Measurements from ENCODE around the gene REXO5.

REXO5 gene

DNA sequence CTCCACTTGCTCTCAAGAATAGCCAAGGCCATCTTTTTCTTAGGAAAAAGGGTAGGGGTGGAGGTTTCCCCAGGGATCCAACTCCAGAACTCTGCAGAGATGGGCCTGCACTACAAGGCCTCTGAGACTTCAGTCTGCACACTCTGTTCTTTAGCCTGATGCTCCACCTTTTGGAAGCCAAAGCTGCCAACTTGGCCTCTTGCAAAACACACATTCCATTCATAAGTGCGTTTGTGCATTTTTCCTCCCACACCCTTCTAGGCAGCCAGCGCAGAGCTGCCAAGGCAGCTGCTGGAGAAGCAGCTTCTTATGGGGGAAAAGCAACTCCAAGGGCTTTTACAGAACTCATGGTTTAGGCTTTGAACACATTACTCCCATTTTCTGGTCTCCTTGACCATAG is 45.3 kb downstream of the REXO5 start:
- no peak overlapping the region for H3K4me2 ChIP-seq (ENCODE audit: low read length)
- no peaks in the 10 kb centered on the region for H3K9me3 ChIP-seq (ENCODE audit: low read length)
- H3K36me3 ChIP-seq (ENCODE audit: insufficient read depth, low read length): peaks cover 2% of the 10 kb centered on the region; the same call in 1 of the 2 replicates
- H3F3A ChIP-seq (ENCODE audit: insufficient read depth, low read length): no peaks in the 10 kb centered on the region
- no peak for TF ChIP-seq EZH2 (IDR thresholded peaks at IDR 0.05; ENCODE audit: borderline replicate concordance, low read length)
- H3K4me3 ChIP-seq (ENCODE audit: low read depth, low read length, poor library complexity, severe bottlenecking): no peak overlapping the region
- no peak overlapping the region for H3K27ac ChIP-seq (ENCODE audit: low read depth, low read length, poor library complexity, severe bottlenecking)
- no peaks in the 10 kb centered on the region for H3K9me2 ChIP-seq (ENCODE audit: low read depth, low read length)
- no peak overlapping the region for H3K9ac ChIP-seq (ENCODE audit: low read length)
- no peaks in the 10 kb centered on the region for H3K79me2 ChIP-seq (ENCODE audit: insufficient read depth, low read length)
- no peaks in the 10 kb centered on the region for H3K27me3 ChIP-seq (ENCODE audit: insufficient read depth, low read length)
- no peaks in the 10 kb centered on the region for H4K20me1 ChIP-seq (ENCODE audit: insufficient read depth, low read length)
- no peak overlapping the region for H2AFZ ChIP-seq (ENCODE audit: low read length)
- H3K4me1 ChIP-seq (ENCODE audit: insufficient read depth, low read length, severe bottlenecking): no peaks in the 10 kb centered on the region

DNA sequence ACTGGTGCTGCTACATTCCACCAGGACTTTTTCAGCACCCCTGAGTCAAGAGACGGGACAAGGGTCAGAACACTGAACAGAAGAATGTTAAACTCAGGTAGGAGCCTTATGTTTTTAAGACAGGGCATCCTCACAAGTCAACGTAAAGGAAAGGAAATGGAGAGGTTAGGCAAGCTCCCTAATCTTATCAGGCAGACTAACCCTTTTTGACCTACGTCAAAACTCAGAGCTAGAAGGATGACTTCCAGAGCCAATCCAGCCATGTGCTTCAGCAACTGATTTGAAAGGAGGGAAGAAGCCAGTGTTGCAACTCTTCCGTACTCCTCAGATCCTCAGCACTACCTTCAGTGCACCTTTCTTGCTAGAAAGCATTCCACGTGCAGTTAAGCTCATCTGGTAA is 46.8 kb downstream of the REXO5 start:
- Histone ChIP-seq H3K27ac (ENCODE audit: low read depth, low read length, poor library complexity, severe bottlenecking) (no peak overlapping the region), H3K9me3 (ENCODE audit: low read length) (no peaks in the 10 kb centered on the region), H3K36me3 (ENCODE audit: insufficient read depth, low read length) (0 out of 2 replicates have a peak, but pooled peaks cover 4% of the 10 kb centered on the region), H3K79me2 (ENCODE audit: insufficient read depth, low read length) (no peaks in the 10 kb centered on the region), H3F3A (ENCODE audit: insufficient read depth, low read length) (no peaks in the 10 kb centered on the region), H3K9ac (ENCODE audit: low read length) (no peak overlapping the region), H3K4me2 (ENCODE audit: low read length) (no peak overlapping the region), H3K9me2 (ENCODE audit: low read depth, low read length) (no peaks in the 10 kb centered on the region), H3K4me3 (ENCODE audit: low read depth, low read length, poor library complexity, severe bottlenecking) (no peak overlapping the region), H3K27me3 (ENCODE audit: insufficient read depth, low read length) (no peaks in the 10 kb centered on the region), H4K20me1 (ENCODE audit: insufficient read depth, low read length) (no peaks in the 10 kb centered on the region), H3K4me1 (ENCODE audit: insufficient read depth, low read length, severe bottlenecking) (no peaks in the 10 kb centered on the region), H2AFZ (ENCODE audit: low read length) (no peak overlapping the region)
- TF ChIP-seq EZH2 (IDR thresholded peaks at IDR 0.05; ENCODE audit: borderline replicate concordance, low read length): no peak
- TF ChIP-seq, protein P1, sequence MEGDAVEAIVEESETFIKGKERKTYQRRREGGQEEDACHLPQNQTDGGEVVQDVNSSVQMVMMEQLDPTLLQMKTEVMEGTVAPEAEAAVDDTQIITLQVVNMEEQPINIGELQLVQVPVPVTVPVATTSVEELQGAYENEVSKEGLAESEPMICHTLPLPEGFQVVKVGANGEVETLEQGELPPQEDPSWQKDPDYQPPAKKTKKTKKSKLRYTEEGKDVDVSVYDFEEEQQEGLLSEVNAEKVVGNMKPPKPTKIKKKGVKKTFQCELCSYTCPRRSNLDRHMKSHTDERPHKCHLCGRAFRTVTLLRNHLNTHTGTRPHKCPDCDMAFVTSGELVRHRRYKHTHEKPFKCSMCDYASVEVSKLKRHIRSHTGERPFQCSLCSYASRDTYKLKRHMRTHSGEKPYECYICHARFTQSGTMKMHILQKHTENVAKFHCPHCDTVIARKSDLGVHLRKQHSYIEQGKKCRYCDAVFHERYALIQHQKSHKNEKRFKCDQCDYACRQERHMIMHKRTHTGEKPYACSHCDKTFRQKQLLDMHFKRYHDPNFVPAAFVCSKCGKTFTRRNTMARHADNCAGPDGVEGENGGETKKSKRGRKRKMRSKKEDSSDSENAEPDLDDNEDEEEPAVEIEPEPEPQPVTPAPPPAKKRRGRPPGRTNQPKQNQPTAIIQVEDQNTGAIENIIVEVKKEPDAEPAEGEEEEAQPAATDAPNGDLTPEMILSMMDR (IDR thresholded peaks at IDR 0.05; ENCODE audit: low read length): no peak

DNA sequence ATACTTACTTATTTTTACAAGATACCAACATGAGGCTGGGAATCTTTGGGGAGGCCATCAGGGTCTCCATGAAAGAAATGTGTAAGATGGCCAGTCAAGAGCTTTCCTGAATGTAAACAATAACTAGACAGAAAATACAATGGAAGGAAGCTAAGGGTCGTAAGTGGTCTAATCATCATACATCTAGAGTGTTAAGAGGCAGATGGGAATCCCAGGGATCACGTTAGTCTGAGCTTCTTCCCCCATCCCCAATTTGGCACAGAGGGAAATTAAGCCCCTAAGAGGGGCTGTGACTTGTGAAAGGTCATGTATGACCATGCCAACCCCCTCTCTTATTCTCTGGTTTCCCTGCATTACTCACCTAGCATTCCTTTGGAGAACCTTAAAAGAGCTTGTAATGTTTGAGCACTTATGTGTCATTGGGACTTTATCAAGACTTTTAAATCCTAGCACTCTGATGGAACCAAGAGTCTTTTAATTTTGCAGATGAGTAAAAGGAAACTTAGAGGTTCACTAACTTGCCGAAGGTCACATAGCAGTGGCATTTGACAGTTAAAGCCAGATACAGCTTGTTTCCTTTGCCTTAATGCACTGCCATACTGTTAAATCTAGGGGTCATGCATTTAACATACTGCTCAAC is 47.8 kb downstream of the REXO5 start:
- Histone ChIP-seq H3K4me3 (ENCODE audit: low read depth, low read length, poor library complexity, severe bottlenecking) (no peak overlapping the region), H3K9me2 (ENCODE audit: low read depth, low read length) (no peaks in the 10 kb centered on the region), H3K4me1 (ENCODE audit: insufficient read depth, low read length, severe bottlenecking) (no peaks in the 10 kb centered on the region), H3K9me3 (ENCODE audit: low read length) (no peaks in the 10 kb centered on the region), H3K79me2 (ENCODE audit: insufficient read depth, low read length) (no peaks in the 10 kb centered on the region), H3K27ac (ENCODE audit: low read depth, low read length, poor library complexity, severe bottlenecking) (no peak overlapping the region), H3K27me3 (ENCODE audit: insufficient read depth, low read length) (no peaks in the 10 kb centered on the region), H3K36me3 (ENCODE audit: insufficient read depth, low read length) (0 out of 2 replicates have a peak, but pooled peaks cover 4% of the 10 kb centered on the region), H4K20me1 (ENCODE audit: insufficient read depth, low read length) (no peaks in the 10 kb centered on the region), H3K4me2 (ENCODE audit: low read length) (no peak overlapping the region), H3F3A (ENCODE audit: insufficient read depth, low read length) (no peaks in the 10 kb centered on the region), H3K9ac (ENCODE audit: low read length) (no peak overlapping the region), H2AFZ (ENCODE audit: low read length) (no peak overlapping the region)
- TF ChIP-seq, protein P1 (IDR thresholded peaks at IDR 0.05; ENCODE audit: low read length): no peak
- TF ChIP-seq EZH2 (IDR thresholded peaks at IDR 0.05; ENCODE audit: borderline replicate concordance, low read length): no peak

DNA sequence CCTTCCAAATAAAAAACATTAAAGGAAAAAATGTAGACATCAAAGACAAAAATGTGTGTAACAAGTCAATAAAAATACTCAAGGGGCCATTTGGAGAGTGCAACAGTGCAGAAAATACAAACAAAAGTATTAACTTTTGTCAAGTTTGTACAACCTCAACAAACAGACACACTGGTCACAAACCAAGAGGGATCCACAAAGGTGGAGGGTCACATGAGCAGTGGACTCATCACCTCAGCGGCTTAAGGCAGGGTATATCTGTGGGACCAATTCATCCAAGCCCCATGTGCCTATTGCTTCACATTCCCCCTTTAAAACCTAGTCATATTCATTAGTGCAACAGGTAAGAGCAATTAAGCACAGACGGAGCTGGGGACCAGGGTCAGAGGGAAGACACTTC is 48.6 kb downstream of the REXO5 start:
- Histone ChIP-seq H3K4me3 (ENCODE audit: low read depth, low read length, poor library complexity, severe bottlenecking) (no peak overlapping the region), H4K20me1 (ENCODE audit: insufficient read depth, low read length) (no peaks in the 10 kb centered on the region), H3F3A (ENCODE audit: insufficient read depth, low read length) (no peaks in the 10 kb centered on the region), H3K27ac (ENCODE audit: low read depth, low read length, poor library complexity, severe bottlenecking) (no peak overlapping the region), H3K4me2 (ENCODE audit: low read length) (no peak overlapping the region), H3K9ac (ENCODE audit: low read length) (no peak overlapping the region), H3K79me2 (ENCODE audit: insufficient read depth, low read length) (no peaks in the 10 kb centered on the region), H3K36me3 (ENCODE audit: insufficient read depth, low read length) (peaks cover 10% of the 10 kb centered on the region; the same call in 1 of the 2 replicates), H3K4me1 (ENCODE audit: insufficient read depth, low read length, severe bottlenecking) (no peaks in the 10 kb centered on the region), H2AFZ (ENCODE audit: low read length) (no peak overlapping the region), H3K9me3 (ENCODE audit: low read length) (no peaks in the 10 kb centered on the region), H3K9me2 (ENCODE audit: low read depth, low read length) (no peaks in the 10 kb centered on the region), H3K27me3 (ENCODE audit: insufficient read depth, low read length) (no peaks in the 10 kb centered on the region)
- no peak for TF ChIP-seq EZH2 (IDR thresholded peaks at IDR 0.05; ENCODE audit: borderline replicate concordance, low read length)
- TF ChIP-seq, protein P1 (IDR thresholded peaks at IDR 0.05; ENCODE audit: low read length): no peak
